CD14-positive monocyte (primary cell): ENCODE measurements around the gene CNTD1. TPM values are rescaled to one million over a fixed set of nuclear protein-coding genes. Genes with fewer than 3 reads are reported as not detected.

Experiments
- DNase-seq, 3 donors: peaks; one replicate each; pipeline ENCODE4 v3.0.0-alpha.2; 2011 to 2022
- H2AFZ ChIP-seq: 2 replicates; pipeline ENCODE4 v1.6.0; 2012; ENCODE audit warnings: mild to moderate bottlenecking, low read depth, low read length, inconsistent platforms; ENCODE audit not compliant: insufficient read depth, poor library complexity, severe bottlenecking
- H3K27ac ChIP-seq, 2 donors: 1 replicate in 1 of 2; 2 replicates in 1 of 2; pipeline ENCODE4 v1.5.1; 2012 to 2013; ENCODE audit warnings: low read length in 2 of 2, control low read depth in 1 of 2, inconsistent platforms in 1 of 2, low read depth in 1 of 2, mild to moderate bottlenecking in 1 of 2
- H3K27me3 ChIP-seq, 2 donors: one replicate each; pipeline versions ENCODE4 v1.6.0 to v1.6.1; 2011 to 2013; ENCODE audit warnings: low read length in 2 of 2; ENCODE audit not compliant: control insufficient read depth in 2 of 2, insufficient read depth in 2 of 2
- H3K36me3 ChIP-seq, 2 donors: replicated peaks in 1 of 2; 1 replicate in 1 of 2; 2 replicates in 1 of 2; pipeline versions ENCODE4 v1.5.1 to v1.6.1; 2012 to 2013; ENCODE audit warnings: low read length in 2 of 2, control low read depth in 1 of 2, inconsistent platforms in 1 of 2, mild to moderate bottlenecking in 1 of 2; ENCODE audit not compliant: insufficient read depth in 2 of 2, control insufficient read depth in 1 of 2
- H3K4me1 ChIP-seq, 2 donors: 1 replicate in 1 of 2; 2 replicates in 1 of 2; pipeline versions ENCODE4 v1.5.1 to v1.6.1; 2012 to 2013; ENCODE audit warnings: low read length in 2 of 2, control low read depth in 1 of 2, inconsistent platforms in 1 of 2, mild to moderate bottlenecking in 1 of 2, moderate library complexity in 1 of 2; ENCODE audit not compliant: insufficient read depth in 2 of 2, control insufficient read depth in 1 of 2
- H3K4me2 ChIP-seq: replicated peaks from 2 replicates; pipeline ENCODE3; 2012; ENCODE audit warnings: low read length, moderate library complexity, mild to moderate bottlenecking; ENCODE audit not compliant: poor library complexity, severe bottlenecking; ENCODE audit errors: extremely low read depth
- H3K4me3 ChIP-seq, 3 experiments: fragments of 200-600 bp in 1 of 3; sonication (generic) in 1 of 3; replicated peaks in 1 of 3; 1 replicate in 2 of 3; 2 replicates in 1 of 3; pipeline ENCODE4 v1.5.1; 2011 to 2013; ENCODE audit warnings: low read length in 3 of 3, mild to moderate bottlenecking in 3 of 3, control low read depth in 2 of 3, low read depth in 2 of 3, inconsistent platforms in 1 of 3, moderate library complexity in 1 of 3
- H3K79me2 ChIP-seq: 2 replicates; pipeline ENCODE4 v1.6.0; 2012; ENCODE audit warnings: mild to moderate bottlenecking, control low read depth, inconsistent platforms, low read length, moderate library complexity; ENCODE audit not compliant: insufficient read depth
- H3K9ac ChIP-seq: 2 replicates; pipeline ENCODE4 v1.6.0; 2017; ENCODE audit warnings: low read length, mild to moderate bottlenecking; ENCODE audit not compliant: insufficient read depth, poor library complexity, severe bottlenecking
- H3K9me3 ChIP-seq, 2 donors: replicated peaks in 1 of 2; 1 replicate in 1 of 2; 2 replicates in 1 of 2; pipeline versions ENCODE4 v1.5.1 to v1.6.1; 2012 to 2013; ENCODE audit warnings: low read length in 2 of 2, control low read depth in 1 of 2; ENCODE audit not compliant: control insufficient read depth in 1 of 2, insufficient read depth in 1 of 2
- H4K20me1 ChIP-seq: 2 replicates; pipeline ENCODE4 v1.6.0; 2012; ENCODE audit warnings: mild to moderate bottlenecking, low read length, control low read depth, moderate library complexity; ENCODE audit not compliant: insufficient read depth
- H3K27ac Mint-ChIP-seq, 7 donors: one replicate each; pipeline ENCODE4 v1.8.0; 2020; ENCODE audit warnings: mild to moderate bottlenecking in 7 of 7, mixed read lengths in 7 of 7, moderate library complexity in 6 of 7, inconsistent platforms in 2 of 7
- H3K27me3 Mint-ChIP-seq, 3 donors: one replicate each; pipeline ENCODE4 v1.8.0; 2021 to 2022; ENCODE audit warnings: low read depth in 3 of 3, mild to moderate bottlenecking in 3 of 3, mixed read lengths in 3 of 3, moderate library complexity in 3 of 3, inconsistent platforms in 1 of 3
- H3K36me3 Mint-ChIP-seq, 2 donors: one replicate each; pipeline ENCODE4 v1.8.0; 2020; ENCODE audit warnings: mixed read lengths in 2 of 2, inconsistent platforms in 1 of 2, mild to moderate bottlenecking in 1 of 2
- H3K4me1 Mint-ChIP-seq: one replicate; pipeline ENCODE4 v1.8.0; 2020; ENCODE audit warnings: mild to moderate bottlenecking, mixed read lengths
- H3K4me3 Mint-ChIP-seq, 2 donors: one replicate each; pipeline ENCODE4 v1.8.0; 2020; ENCODE audit warnings: mild to moderate bottlenecking in 2 of 2, mixed read lengths in 2 of 2, moderate library complexity in 1 of 2
- H3K9me3 Mint-ChIP-seq, 7 donors: one replicate each; pipeline ENCODE4 v1.8.0; 2020 to 2022; ENCODE audit warnings: mixed read lengths in 7 of 7, mild to moderate bottlenecking in 6 of 7, moderate library complexity in 6 of 7, inconsistent platforms in 2 of 7
- WGBS: methylation state at CpG from one replicate; pipeline ENCODE4 v1.1.5; 2013; ENCODE audit warnings: missing lambda C conversion rate; ENCODE audit not compliant: insufficient coverage; 5-methylcytosine and 5-hydroxymethylcytosine counted together
- intact Hi-C, 2 donors: fragments of 100-400 bp; cut with micrococcal nuclease; formaldehyde crosslinking; loops; one replicate each; pipeline versions ENCODE4 v1.15.0 to v1.15.1; 2023
- polyA plus RNA-seq, 3 donors: library from polyadenylated mRNA; depleted of rRNA in 1 of 3; unstranded in 2 of 3; stranded (reverse) in 1 of 3; fragments of 300-500 nt in 2 of 3; fragments of >200 nt in 1 of 3; fragmentation: Illumina TruSeq in 2 of 3; gene quantifications; 1 replicate in 2 of 3; 2 replicates in 1 of 3; pipeline ENCODE4 v1.2.3, GENCODE V29; 2012 to 2021
- TF ChIP-seq, protein P1 (sequence below): fragments of 200-600 bp; IDR thresholded peaks from one replicate; pipeline ENCODE4 v1.8.0; 2022; ENCODE audit warnings: antibody characterized with exemption, mild to moderate bottlenecking

Gene CNTD1
- polyA plus RNA-seq, 3 donors, result not detected

DNA sequence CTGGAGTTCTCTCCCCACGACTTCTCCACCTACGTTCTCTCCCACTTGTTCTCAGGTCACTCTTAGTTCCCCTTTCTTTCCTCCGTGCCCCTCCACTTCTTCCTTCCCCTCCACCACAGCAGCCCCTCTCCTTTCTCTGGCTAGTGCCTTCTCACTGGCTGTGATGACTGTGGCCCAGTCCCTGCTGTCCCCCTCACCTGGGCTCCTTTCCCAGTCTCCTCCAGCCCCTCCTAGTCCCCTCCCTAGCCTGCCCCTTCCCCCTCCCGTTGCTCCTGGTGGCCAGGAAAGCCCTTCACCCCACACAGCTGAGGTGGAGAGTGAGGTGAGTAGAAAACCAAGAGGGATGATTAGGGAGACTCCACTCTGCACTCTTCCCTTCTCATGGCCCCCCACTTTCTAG, 3.6 kb upstream of the CNTD1 start:
- 14% methylated on average over 3 of the region's 4 CpGs for WGBS
- Histone ChIP-seq H3K4me1 (peaks cover 13 to 19% of the 10 kb centered on the region in 2 donors), H3K79me2 (peaks cover 10% of the 10 kb centered on the region), H3K27me3 (peaks cover 0 to 4% of the 10 kb centered on the region in 2 donors), H3K27ac (no peak overlapping the region), H4K20me1 (no peaks in the 10 kb centered on the region), H3K9me3 (no peaks in the 10 kb centered on the region), H3K4me3 (no peak overlapping the region), H3K4me2 (no peak overlapping the region), H3K9ac (no peak overlapping the region), H3K36me3 (peaks cover 0 to 6% of the 10 kb centered on the region in 2 donors), H2AFZ (no peak overlapping the region)
- Mint-ChIP-seq H3K27me3 (peaks cover 13 to 17% (median 16%) of the 10 kb centered on the region in 3 donors), H3K27ac (peak overlapping the region in 1 of 7 donors; percentile 79), H3K4me3 (no peak overlapping the region), H3K4me1 (peaks cover 27% of the 10 kb centered on the region), H3K36me3 (peaks cover 11 to 16% of the 10 kb centered on the region in 2 donors), H3K9me3 (no peaks in the 10 kb centered on the region)
- TF ChIP-seq, protein P1, sequence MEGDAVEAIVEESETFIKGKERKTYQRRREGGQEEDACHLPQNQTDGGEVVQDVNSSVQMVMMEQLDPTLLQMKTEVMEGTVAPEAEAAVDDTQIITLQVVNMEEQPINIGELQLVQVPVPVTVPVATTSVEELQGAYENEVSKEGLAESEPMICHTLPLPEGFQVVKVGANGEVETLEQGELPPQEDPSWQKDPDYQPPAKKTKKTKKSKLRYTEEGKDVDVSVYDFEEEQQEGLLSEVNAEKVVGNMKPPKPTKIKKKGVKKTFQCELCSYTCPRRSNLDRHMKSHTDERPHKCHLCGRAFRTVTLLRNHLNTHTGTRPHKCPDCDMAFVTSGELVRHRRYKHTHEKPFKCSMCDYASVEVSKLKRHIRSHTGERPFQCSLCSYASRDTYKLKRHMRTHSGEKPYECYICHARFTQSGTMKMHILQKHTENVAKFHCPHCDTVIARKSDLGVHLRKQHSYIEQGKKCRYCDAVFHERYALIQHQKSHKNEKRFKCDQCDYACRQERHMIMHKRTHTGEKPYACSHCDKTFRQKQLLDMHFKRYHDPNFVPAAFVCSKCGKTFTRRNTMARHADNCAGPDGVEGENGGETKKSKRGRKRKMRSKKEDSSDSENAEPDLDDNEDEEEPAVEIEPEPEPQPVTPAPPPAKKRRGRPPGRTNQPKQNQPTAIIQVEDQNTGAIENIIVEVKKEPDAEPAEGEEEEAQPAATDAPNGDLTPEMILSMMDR, result no peak
- intact Hi-C loops, result no loop called here
- DNase-seq, result no peak

DNA sequence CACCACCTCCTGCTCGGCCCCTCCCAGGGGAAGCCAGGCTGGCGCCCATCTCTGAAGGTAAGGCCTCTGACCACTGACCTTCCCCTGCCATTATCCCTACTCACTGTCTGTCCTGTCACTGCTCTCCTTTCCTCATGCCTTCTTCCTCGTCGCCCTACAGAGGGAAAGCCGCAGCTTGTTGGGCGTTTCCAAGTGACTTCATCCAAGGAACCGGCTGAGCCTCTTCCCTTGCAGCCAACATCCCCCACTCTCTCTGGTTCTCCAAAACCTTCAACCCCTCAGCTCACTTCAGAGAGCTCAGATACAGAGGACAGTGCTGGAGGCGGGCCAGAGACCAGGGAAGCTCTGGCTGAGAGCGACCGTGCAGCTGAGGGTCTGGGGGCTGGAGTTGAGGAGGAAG, 3.2 kb upstream of the CNTD1 start:
- Mint-ChIP-seq H3K4me3 (no peak overlapping the region), H3K36me3 (peaks cover 11 to 16% of the 10 kb centered on the region in 2 donors), H3K9me3 (no peaks in the 10 kb centered on the region), H3K27me3 (peaks cover 12 to 15% (median 12%) of the 10 kb centered on the region in 3 donors), H3K4me1 (peaks cover 27% of the 10 kb centered on the region), H3K27ac (peak overlapping the region in 2 of 7 donors; percentile 20 to 82)
- Histone ChIP-seq H3K79me2 (peaks cover 10% of the 10 kb centered on the region), H3K4me3 (no peak overlapping the region), H4K20me1 (no peaks in the 10 kb centered on the region), H3K27me3 (peaks cover 0 to 3% of the 10 kb centered on the region in 2 donors), H3K36me3 (peaks cover 0 to 6% of the 10 kb centered on the region in 2 donors), H3K9ac (no peak overlapping the region), H3K4me2 (no peak overlapping the region), H3K4me1 (peaks cover 13 to 19% of the 10 kb centered on the region in 2 donors), H3K27ac (no peak overlapping the region), H3K9me3 (no peaks in the 10 kb centered on the region), H2AFZ (no peak overlapping the region)
- TF ChIP-seq, protein P1, result no peak
- intact Hi-C loops, result no loop called here
- DNase-seq, result no peak
- 91% methylated on average over 7 of the region's 10 CpGs for WGBS
